Gastrocnemius medialis (tissue), 4 donors: ENCODE measurements around the gene BMPR1A. TPM values are rescaled to one million over a fixed set of nuclear protein-coding genes. Genes with fewer than 3 reads are reported as not detected.
"Not testable (repeated sequence)": the region's sequence is repeated elsewhere in the genome, so short reads cannot be mapped to it uniquely, and the experiment has no call there.

Experiments used
- ATAC-seq, 2 donors: fragments of 150-250 bp; one replicate each; pipeline ENCODE4 v1.9.1; 2016
- DNase-seq, 2 donors: peaks; one replicate each; pipeline ENCODE4 v3.0.0-alpha.2; 2019
- H3K27ac ChIP-seq, 4 donors: fragments of 200-600 bp; sonication (generic); 1 replicate in 1 of 4; 2 replicates in 3 of 4; pipeline ENCODE4 v1.5.1; 2016 to 2018; ENCODE audit warnings: mild to moderate bottlenecking in 2 of 4, moderate library complexity in 1 of 4
- H3K27me3 ChIP-seq, 3 donors: fragments of 200-600 bp; sonication (generic) in 2 of 3; 1 replicate in 1 of 3; 2 replicates in 2 of 3; pipeline versions ENCODE4 v1.5.1 to v1.6.0; 2016 to 2019; ENCODE audit warnings: mild to moderate bottlenecking in 1 of 3, moderate library complexity in 1 of 3
- H3K36me3 ChIP-seq, 2 donors: fragments of 200-600 bp; sonication (generic) in 1 of 2; one replicate each; pipeline ENCODE4 v1.5.1; 2017 to 2018
- H3K4me1 ChIP-seq, 2 donors: fragments of 200-600 bp; sonication (generic) in 1 of 2; one replicate each; pipeline ENCODE4 v1.5.1; 2016 to 2017; ENCODE audit warnings: mild to moderate bottlenecking in 2 of 2
- H3K4me3 ChIP-seq, 4 donors: fragments of 200-600 bp; sonication (generic) in 3 of 4; 1 replicate in 1 of 4; 2 replicates in 3 of 4; pipeline ENCODE4 v1.5.1; 2016 to 2019; ENCODE audit warnings: mild to moderate bottlenecking in 2 of 4
- H3K9me3 ChIP-seq, 3 donors: fragments of 200-600 bp; sonication (generic) in 2 of 3; 1 replicate in 1 of 3; 2 replicates in 2 of 3; pipeline ENCODE4 v1.5.1; 2016 to 2019
- CTCF ChIP-seq, 5 experiments: fragments of 450-650 bp in 3 of 5; fragments of 200-600 bp in 2 of 5; sonication (generic) in 2 of 5; IDR thresholded peaks in 4 of 5; conservative IDR thresholded peaks in 1 of 5; 1 replicate in 4 of 5; 2 replicates in 1 of 5; pipeline ENCODE4 v1.5.1; 2016 to 2019; ENCODE audit warnings: antibody characterized with exemption in 5 of 5, mild to moderate bottlenecking in 3 of 5, moderate library complexity in 3 of 5
- POLR2A ChIP-seq, 2 donors: fragments of 450-650 bp; IDR thresholded peaks; one replicate each; pipeline ENCODE4 v1.6.1; 2017; ENCODE audit warnings: antibody characterized with exemption in 2 of 2, mild to moderate bottlenecking in 2 of 2, moderate library complexity in 2 of 2
- in situ Hi-C, 4 donors: fragments of 200-750 bp; cut with MboI; loops; one replicate each; pipeline versions ENCODE4 v1.15.0 to v1.8.0; 2017; ENCODE audit warnings: low sequenced_read_pairs in 4 of 4
- intact Hi-C: fragments of 100-400 bp; cut with DNase I; formaldehyde crosslinking; loops from one replicate; pipeline ENCODE4 v1.15.1; 2023; ENCODE audit warnings: low total_unique reads
- total RNA-seq, 4 donors: library from RNA; depleted of rRNA; stranded (reverse); fragments of >200 nt; gene quantifications; one replicate each; pipeline versions ENCODE4 v1.1.0 to v1.2.3, GENCODE V29; 2016

The BMPR1A gene
- total RNA-seq, 4 donors from 2014 or later: 16.4 to 22.7 (median 18.0) TPM

GRCh38 chr10:86732771-86733170, 23.6 kb upstream of the BMPR1A start:
- intact Hi-C loops: loop anchor here (2.0 kb wide), 1 partner anchor 22 kb away; no protein-coding TSS in a partner anchor
- TF ChIP-seq CTCF (IDR thresholded peaks at IDR 0.05 in 4 of 5, conservative IDR thresholded peaks at IDR 0.05 in 1 of 5) (no peak), POLR2A (IDR thresholded peaks at IDR 0.05) (no peak)
- Histone ChIP-seq H3K4me1 (peaks cover 33 to 48% of the 10 kb centered on the region in 2 donors), H3K4me3 (peak overlapping the region in 1 of 4 donors; percentile 19), H3K36me3 (peaks cover 0 to 23% of the 10 kb centered on the region in 2 donors), H3K9me3 (no peaks in the 10 kb centered on the region), H3K27me3 (no peaks in the 10 kb centered on the region), H3K27ac (peak overlapping the region; percentile 69 to 86 (median 72))
- in situ Hi-C loops: no loop called here
- ATAC-seq (peak in 1 of 2 donors; percentile 24), DNase-seq (no peak)

GRCh38 chr10:86733260-86733671, 23.2 kb upstream of the BMPR1A start:
- Histone ChIP-seq H3K27ac (peak overlapping the region; percentile 69 to 86 (median 72)), H3K9me3 (no peaks in the 10 kb centered on the region), H3K27me3 (no peaks in the 10 kb centered on the region), H3K4me1 (peaks cover 35 to 45% of the 10 kb centered on the region in 2 donors), H3K4me3 (peak overlapping the region in 1 of 4 donors; percentile 19), H3K36me3 (peaks cover 0 to 23% of the 10 kb centered on the region in 2 donors)
- DNase-seq: peak in 1 of 2 donors; percentile 82
- in situ Hi-C loops (no loop called here), intact Hi-C loops (loop anchor here (2.0 kb wide), 1 partner anchor 22 kb away; no protein-coding TSS in a partner anchor)
- peak; percentile 85 to 90 for ATAC-seq
- TF ChIP-seq POLR2A (IDR thresholded peaks at IDR 0.05) (no peak), CTCF (IDR thresholded peaks at IDR 0.05 in 4 of 5, conservative IDR thresholded peaks at IDR 0.05 in 1 of 5) (no peak)

- no peak for TF ChIP-seq CTCF (IDR thresholded peaks at IDR 0.05 in 4 of 5, conservative IDR thresholded peaks at IDR 0.05 in 1 of 5)
- TF ChIP-seq POLR2A (IDR thresholded peaks at IDR 0.05): no peak
- Histone ChIP-seq H3K27ac (peak overlapping the region; percentile 69 to 86 (median 72)), H3K4me3 (no peak overlapping the region), H3K4me1 (peaks cover 35 to 45% of the 10 kb centered on the region in 2 donors), H3K27me3 (no peaks in the 10 kb centered on the region), H3K36me3 (peaks cover 0 to 15% of the 10 kb centered on the region in 2 donors), H3K9me3 (no peaks in the 10 kb centered on the region)
- in situ Hi-C loops: no loop called here
- ATAC-seq: no peak
- intact Hi-C loops: no loop called here
- no peak for DNase-seq
Measured at GRCh38 chr10:86734207-86734988, 22.0 kb upstream of the BMPR1A start.

GRCh38 chr10:86735278-86735677, 21.1 kb upstream of the BMPR1A start:
- peaks cover 35 to 39% of the 10 kb centered on the region in 2 donors for H3K4me1 ChIP-seq
- H3K4me3 ChIP-seq, intact Hi-C loops, ATAC-seq, H3K27me3 ChIP-seq, in situ Hi-C loops, H3K9me3 ChIP-seq, DNase-seq: not testable (repeated sequence)
- H3K27ac ChIP-seq: peak overlapping the region in 1 of 4 donors; percentile 86
- H3K36me3 ChIP-seq: peaks cover 0 to 15% of the 10 kb centered on the region in 2 donors

GRCh38 chr10:86742230-86742629, 14.2 kb upstream of the BMPR1A start:
- Histone ChIP-seq H3K4me3 (no peak overlapping the region), H3K27ac (peak overlapping the region in 1 of 4 donors; percentile 56), H3K9me3 (no peaks in the 10 kb centered on the region), H3K36me3 (no peaks in the 10 kb centered on the region), H3K4me1 (peaks cover 0 to 3% of the 10 kb centered on the region in 2 donors), H3K27me3 (no peaks in the 10 kb centered on the region)
- peak in 1 of 2 donors; percentile 64 for ATAC-seq
- no peak for DNase-seq
- TF ChIP-seq CTCF (IDR thresholded peaks at IDR 0.05 in 4 of 5, conservative IDR thresholded peaks at IDR 0.05 in 1 of 5) (no peak), POLR2A (IDR thresholded peaks at IDR 0.05) (no peak)
- intact Hi-C loops (no loop called here), in situ Hi-C loops (no loop called here)
